GM19397 (cell line): ENCODE results near the gene CYP4F2.
"Not testable (repeated sequence)": the region's sequence is repeated elsewhere in the genome, so short reads cannot be mapped to it uniquely, and the experiment has no call there.

ENCODE experiments used
- ATAC-seq: cut with Tn5 transposase; IDR thresholded peaks from one replicate; pipeline ENCODE4 v1.9.1; 2021; ENCODE audit warnings: mild to moderate bottlenecking, moderate library complexity; ENCODE audit not compliant: unreplicated experiment

The CYP4F2 gene, protein sequence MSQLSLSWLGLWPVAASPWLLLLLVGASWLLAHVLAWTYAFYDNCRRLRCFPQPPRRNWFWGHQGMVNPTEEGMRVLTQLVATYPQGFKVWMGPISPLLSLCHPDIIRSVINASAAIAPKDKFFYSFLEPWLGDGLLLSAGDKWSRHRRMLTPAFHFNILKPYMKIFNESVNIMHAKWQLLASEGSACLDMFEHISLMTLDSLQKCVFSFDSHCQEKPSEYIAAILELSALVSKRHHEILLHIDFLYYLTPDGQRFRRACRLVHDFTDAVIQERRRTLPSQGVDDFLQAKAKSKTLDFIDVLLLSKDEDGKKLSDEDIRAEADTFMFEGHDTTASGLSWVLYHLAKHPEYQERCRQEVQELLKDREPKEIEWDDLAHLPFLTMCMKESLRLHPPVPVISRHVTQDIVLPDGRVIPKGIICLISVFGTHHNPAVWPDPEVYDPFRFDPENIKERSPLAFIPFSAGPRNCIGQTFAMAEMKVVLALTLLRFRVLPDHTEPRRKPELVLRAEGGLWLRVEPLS

GRCh38 chr19:15897738-15898276 is at the start of gene CYP4F2:
Gene CYP4F2, minus strand, starts transcription at chr19:15898074. Its CDS starts 463 bp downstream, at chr19:15897611.
- no peak for ATAC-seq

GRCh38 chr19:15945301-15945700 is 47.4 kb upstream of the CYP4F2 start:
- no peak for ATAC-seq

DNA sequence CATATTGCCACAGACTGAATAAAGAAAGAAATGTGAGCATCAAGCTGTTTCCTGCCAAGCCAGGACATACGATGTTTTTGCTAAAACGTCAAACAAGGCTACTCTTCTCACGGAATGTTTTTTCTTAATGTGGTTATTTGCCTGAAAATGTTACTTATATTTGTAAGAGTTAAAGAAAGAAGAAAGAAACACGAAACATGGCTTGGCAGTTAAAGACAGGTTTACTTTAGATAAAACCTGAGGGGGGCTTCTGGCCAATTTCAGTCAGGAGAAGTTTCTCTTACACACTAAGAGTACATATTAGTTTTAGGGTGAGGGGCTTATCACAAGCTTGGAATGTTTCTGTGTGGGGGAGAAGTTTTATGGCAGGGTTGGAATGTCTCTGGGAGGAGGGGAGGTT is 46.5 kb upstream of the CYP4F2 start:
- no peak for ATAC-seq

DNA sequence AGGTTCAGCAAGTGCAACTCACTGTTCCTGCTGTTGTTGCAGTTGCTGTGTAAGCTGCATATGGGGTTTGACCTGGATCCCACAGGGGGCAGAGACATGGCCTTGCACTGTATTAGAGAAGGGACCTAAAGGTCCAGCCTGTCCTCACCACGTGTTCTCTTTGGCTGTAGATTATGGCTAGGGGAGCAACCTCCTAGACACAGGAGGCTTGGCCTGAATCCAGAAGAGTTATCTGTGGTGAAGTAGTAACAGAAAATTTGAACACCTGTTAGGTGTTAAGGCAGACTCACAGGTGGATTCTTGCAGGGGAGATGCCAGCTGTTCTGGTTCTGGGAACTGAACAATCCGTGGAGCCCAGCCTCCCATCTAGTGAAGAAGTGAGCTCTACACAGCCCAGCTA is 39.9 kb upstream of the CYP4F2 start:
- ATAC-seq, result no peak

- no peak for ATAC-seq
Measured at GRCh38 chr19:15936950-15937349, 39.1 kb upstream of the CYP4F2 start.

GRCh38 chr19:15936173-15936572 is 38.3 kb upstream of the CYP4F2 start:
- no peak for ATAC-seq

DNA sequence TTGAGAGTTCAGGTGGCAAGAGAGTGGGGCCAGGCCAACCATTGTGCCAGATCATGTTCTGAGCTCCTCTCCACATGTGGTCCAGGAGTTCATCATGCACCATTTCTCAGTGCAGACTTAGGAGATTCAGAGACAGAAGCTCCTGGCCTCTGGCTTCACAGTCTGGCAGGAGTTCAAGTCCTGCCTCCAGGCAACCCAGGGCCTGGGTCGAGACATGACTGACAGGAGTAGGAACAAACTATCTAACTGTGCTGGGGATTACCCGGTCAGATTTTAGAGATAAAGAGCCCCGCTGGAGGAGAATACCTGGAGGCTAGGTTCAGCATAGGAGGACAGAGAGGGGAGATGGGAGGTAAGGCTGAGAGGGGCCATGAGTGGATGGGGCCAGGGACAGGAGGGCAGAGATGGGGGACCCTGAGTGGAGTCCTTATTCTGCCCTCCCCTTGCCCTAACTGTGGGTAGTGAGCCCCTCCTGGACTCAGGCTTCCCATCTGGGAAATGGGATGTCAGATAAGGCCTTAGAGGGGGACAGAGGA is 37.4 kb upstream of the CYP4F2 start:
- no peak for ATAC-seq

DNA sequence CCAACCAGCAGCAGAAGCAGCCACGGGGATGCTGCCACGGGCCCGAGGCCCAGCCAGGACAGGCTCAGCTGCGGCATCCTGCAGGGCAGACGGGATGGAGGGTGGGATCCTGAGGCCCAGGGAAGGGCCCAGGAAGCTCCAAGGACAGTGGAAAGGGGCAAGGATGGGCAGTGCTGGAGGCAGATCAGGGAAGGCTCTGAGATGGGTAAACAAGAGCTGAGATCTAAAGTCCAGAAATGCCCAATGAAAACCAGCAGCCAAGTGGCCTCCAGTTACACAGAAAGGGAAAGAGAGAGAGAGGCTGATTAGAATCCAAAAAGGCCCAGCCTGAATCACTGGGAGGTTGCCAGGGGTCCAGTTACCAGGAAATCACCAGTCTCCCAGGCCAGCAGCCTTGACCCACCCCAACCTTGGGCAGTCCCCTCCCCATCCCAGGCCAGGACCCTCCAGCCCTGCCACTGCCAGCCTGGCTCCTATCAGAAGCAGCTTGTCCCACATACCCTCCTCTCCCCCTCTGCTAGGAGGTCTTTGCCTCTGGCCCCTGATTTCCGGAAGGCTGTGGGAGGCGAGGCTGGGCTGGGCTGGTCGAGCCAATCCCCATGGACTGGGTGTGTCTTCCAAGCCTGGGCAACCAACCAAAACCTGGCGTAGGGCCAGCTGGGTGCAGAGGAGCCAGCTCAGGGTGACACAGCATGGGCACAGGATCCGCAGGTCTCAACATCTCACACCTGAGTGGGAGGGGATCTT is 36.6 kb upstream of the CYP4F2 start, which contains the start of gene CYP4F11:
Gene CYP4F11 (minus strand): TSS at position 198 of the 747 bp plus-strand sequence. CDS start 121 bp downstream, at position 77.
- ATAC-seq, result no peak

DNA sequence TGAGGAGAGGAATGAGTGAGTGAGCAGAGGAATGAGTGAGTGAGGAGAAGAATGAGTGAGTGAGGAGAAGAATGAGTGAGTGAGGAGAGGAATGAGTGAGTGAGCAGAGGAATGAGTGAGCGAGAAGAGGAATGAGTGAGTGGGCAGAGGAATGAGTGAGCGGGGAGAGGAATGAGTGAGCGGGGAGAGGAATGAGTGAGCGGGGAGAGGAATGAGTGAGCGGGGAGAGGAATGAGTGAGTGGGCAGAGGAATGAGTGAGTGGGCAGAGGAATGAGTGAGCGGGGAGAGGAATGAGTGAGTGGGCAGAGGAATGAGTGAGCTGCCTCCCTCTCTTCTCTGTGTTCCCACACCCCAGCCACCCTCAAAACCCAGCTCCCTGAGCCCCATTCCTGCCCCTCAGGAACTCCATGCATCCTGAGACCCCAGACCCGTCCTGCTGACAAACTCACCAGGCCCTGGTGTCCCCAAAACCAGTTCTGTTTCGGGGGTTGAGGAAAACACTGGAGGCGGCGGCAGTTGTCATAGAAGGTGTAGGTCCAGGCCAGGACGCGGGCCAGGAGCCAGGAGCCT is 36.0 kb upstream of the CYP4F2 start:
- not testable (repeated sequence) for ATAC-seq

- no peak for ATAC-seq
Measured at GRCh38 chr19:15928321-15928720, 30.4 kb upstream of the CYP4F2 start.

- no peak for ATAC-seq
Measured at GRCh38 chr19:15926484-15926883, 28.6 kb upstream of the CYP4F2 start.

GRCh38 chr19:15923702-15924101 is 25.8 kb upstream of the CYP4F2 start:
- no peak for ATAC-seq

GRCh38 chr19:15922021-15922420 is 24.1 kb upstream of the CYP4F2 start:
- no peak for ATAC-seq

DNA sequence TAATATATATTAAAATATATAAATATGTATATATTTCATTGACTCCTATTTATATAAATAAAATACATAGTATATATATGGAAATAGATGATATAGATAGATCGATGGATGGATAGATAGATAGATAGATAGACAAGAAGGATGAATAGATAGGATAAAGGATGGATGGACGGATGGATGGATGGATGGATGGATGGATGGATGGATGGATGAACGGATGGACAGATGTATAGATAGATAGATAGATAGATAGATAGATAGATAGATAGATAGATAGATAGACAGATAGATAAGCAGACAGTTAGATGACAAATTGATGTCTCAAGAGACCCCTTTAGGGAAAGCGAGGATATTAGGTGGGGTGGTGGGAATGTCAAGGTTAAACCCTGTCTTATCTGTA is 21.4 kb upstream of the CYP4F2 start:
- no peak for ATAC-seq

GRCh38 chr19:15915109-15915508 is 17.2 kb upstream of the CYP4F2 start:
- ATAC-seq, result no peak

DNA sequence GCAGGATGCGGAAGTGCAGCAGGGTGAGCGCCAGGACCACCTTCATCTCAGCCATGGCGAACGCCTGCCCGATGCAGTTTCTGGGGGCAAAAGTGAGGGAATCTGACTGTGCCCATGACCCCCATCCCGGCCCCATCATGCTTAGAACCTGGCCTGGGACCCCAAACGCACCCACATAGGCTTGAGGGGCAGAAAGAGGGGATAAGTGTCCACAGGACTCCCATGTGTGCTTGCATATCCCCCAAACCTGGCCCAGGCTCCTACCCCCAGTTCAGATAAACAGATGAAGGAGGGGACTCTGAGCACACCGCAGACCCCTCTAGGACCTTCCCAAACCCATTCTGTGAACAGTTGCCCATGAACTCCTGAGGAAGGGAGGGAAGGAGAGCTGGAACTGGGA is 16.0 kb upstream of the CYP4F2 start:
- no peak for ATAC-seq

- ATAC-seq, result no peak
Measured at GRCh38 chr19:15913384-15913783, 15.5 kb upstream of the CYP4F2 start.

DNA sequence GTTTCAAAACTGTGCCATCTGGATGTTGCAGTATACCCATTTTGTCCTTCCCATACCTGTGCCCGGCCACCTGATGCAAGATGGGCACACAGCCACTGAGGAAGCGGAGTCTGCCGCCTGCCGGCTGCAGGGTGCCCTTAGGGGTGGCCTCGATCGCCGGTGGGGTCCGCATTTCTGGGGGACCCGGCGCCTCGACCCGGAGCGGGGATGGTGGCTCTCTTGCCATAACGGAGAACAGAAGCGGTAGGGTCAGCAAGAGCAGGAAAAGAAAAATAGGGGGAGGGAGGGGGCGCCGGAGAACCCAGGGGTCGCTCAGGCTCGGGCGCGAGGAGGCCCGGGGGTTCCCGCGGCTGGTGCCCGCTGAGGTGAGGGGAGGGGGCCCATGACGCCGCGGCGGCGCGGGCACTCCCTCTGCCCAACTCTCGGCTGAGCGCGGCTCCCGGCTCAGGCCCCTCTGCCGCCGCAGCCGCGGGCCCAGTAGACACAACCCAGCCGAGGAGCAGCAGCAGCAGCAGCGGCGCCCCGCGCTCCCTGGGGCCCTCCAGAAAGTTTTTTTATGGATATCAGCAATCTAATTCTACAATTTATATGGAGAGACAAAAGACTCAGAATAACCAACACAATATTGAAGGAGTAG is 13.8 kb upstream of the CYP4F2 start:
- no peak for ATAC-seq

DNA sequence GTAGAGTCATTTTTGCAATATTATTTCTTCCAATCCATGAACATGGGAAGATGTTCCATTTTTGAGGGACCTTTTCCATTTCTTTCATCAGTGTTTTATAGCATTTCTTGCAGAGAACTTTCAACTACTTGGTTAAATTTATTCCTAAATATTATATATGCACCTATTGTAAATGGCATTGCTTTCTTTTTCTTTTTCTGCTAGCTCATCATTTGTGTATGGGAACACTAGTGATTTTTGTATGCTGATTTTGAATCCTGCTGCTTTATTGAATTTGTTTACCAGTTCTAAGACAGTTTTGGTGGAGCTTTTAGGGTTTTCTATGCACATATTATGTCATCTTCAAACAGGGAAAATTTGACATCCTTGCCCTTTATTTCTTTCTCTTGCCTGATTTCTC is 7.2 kb upstream of the CYP4F2 start:
- no peak for ATAC-seq

- not testable (repeated sequence) for ATAC-seq
Measured at GRCh38 chr19:15902898-15903297, 5.0 kb upstream of the CYP4F2 start.
